Stimulated activated CD8-positive, alpha-beta memory T cell treated with anti-CD3 and anti-CD28 coated beads, Interleukin-4, amount 100 ng/mL, for 4 hours (primary cell): Measurements from ENCODE around the gene PPP3CA.

Source experiments
- DNase-seq, 2 donors: peaks; one replicate each; pipeline ENCODE4 v3.0.0-alpha.2; 2020; ENCODE audit warnings: low read depth in 2 of 2, low spot score in 1 of 2

PPP3CA gene

GRCh38 chr4:101178731-101179130 is 168.6 kb downstream of the PPP3CA start:
- no peak for DNase-seq

- DNase-seq, result no peak
These were observed 170.2 kb downstream of the PPP3CA start for GRCh38 chr4:101177154-101177553.

- DNase-seq, result no peak
These were observed 171.2 kb downstream of the PPP3CA start for GRCh38 chr4:101175896-101176676.

GRCh38 chr4:101174679-101175345 is 172.5 kb downstream of the PPP3CA start:
- no peak for DNase-seq

- DNase-seq, result no peak
These were observed 175.0 kb downstream of the PPP3CA start for GRCh38 chr4:101172369-101172768.

- DNase-seq, result no peak
These were observed 175.6 kb downstream of the PPP3CA start for GRCh38 chr4:101171747-101172146.

- peak in 1 of 2 donors; percentile 6 for DNase-seq
These were observed 178.0 kb downstream of the PPP3CA start for GRCh38 chr4:101169044-101170014.

GRCh38 chr4:101163936-101164335 is 183.4 kb downstream of the PPP3CA start:
- no peak for DNase-seq

- DNase-seq, result no peak
These were observed 184.3 kb downstream of the PPP3CA start for GRCh38 chr4:101162990-101163380.

GRCh38 chr4:101160792-101161592 is 186.3 kb downstream of the PPP3CA start:
- no peak for DNase-seq

GRCh38 chr4:101158507-101158906 is 188.8 kb downstream of the PPP3CA start:
- DNase-seq, result no peak

- DNase-seq, result no peak
These were observed 189.2 kb downstream of the PPP3CA start for GRCh38 chr4:101158134-101158482.

- no peak for DNase-seq
These were observed 189.8 kb downstream of the PPP3CA start for GRCh38 chr4:101157415-101158133.

GRCh38 chr4:101156619-101157310 is 190.6 kb downstream of the PPP3CA start:
- no peak for DNase-seq

- no peak for DNase-seq
These were observed 191.4 kb downstream of the PPP3CA start for GRCh38 chr4:101155945-101156344.

GRCh38 chr4:101155368-101155767 is 192.0 kb downstream of the PPP3CA start:
- no peak for DNase-seq

- no peak for DNase-seq
These were observed 193.7 kb downstream of the PPP3CA start for GRCh38 chr4:101153653-101154052.

- DNase-seq, result no peak
These were observed 194.8 kb downstream of the PPP3CA start for GRCh38 chr4:101152521-101152920.

- no peak for DNase-seq
These were observed 198.8 kb downstream of the PPP3CA start for GRCh38 chr4:101148551-101148950.

GRCh38 chr4:101147283-101147682 is 200.0 kb downstream of the PPP3CA start:
- DNase-seq, result no peak
